ENCODE results near the gene B3GNT7.
"Not testable (repeated sequence)": the region's sequence is repeated elsewhere in the genome, so short reads cannot be mapped to it uniquely, and the experiment has no call there.

Gene B3GNT7

DNA sequence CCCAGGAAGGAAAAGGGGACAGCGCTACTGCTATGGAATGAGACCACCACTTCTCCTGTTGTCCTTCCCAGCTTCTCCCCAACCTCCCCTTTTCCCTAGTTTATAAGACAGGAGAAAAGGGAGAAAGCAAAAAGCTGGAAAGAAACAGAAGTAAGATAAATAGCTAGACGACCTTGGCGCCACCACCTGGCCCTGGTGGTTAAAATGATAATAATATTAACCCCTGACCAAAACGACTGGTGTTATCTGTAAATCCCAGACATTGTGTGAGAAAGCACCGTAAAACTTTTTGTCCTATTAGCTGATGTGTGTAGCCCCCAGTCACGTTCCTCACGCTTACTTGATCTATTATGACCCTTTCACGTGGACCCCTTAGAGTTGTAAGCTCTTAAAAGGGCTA, 5.2 kb downstream of the B3GNT7 start:
- DNase-seq (ENCODE audit: low read depth in 2 of 2): not testable (repeated sequence)

DNA sequence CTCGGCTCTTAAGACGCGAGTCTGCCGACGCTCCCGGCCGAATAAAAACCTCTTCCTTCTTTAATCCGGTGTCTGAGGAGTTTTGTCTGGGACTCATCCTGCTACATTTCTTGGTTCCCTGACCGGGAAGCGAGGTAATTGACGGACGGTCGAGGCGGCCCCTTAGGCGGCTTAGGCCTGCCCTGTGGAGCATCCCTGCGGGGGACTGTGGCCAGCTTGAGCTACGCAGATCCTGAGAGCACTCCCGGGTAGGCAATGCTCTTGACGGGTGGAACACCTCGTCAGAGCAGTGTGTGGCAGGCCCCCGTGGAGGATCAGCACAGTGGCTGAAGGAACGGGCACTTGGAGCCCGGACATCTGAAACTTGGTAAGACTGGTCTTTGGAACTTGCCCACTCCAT, 5.6 kb downstream of the B3GNT7 start:
- DNase-seq (ENCODE audit: low read depth in 2 of 2): not testable (repeated sequence)

DNA sequence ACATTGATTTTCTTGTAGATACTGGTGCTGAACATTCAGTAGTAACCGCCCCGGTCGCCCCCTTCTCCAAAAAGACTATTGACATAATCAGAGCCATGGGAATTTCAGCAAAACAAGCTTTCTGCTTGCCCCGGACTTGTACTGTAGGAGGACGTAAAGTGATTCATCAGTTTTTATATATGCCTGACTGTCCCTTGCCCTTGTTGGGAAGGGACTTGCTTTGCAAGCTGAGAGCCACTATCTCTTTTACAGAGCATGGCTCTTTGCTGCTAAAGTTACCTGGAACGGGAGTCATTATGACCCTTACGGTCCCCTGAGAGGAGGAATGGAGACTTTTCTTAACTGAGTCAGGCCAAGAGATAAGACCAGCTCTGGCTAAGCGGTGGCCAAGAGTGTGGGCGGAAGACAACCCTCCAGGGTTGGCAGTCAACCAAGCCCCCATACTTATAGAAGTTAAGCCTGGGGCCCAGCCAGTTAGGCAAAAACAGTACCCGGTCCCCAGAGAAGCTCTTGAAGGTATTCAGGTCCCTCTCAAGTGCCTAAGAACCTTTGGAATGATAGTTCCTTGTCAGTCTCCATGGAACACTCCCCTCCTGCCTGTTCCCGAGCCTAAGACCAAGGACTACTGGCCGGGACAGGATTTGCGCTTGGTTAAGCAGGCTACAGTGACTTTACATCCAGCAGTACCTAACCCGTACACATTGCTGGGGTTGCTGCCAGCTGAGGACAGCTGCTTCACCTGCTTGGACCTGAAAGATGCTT, 8.1 kb downstream of the B3GNT7 start:
- not testable (repeated sequence) for DNase-seq (ENCODE audit: low read depth in 2 of 2)

DNA sequence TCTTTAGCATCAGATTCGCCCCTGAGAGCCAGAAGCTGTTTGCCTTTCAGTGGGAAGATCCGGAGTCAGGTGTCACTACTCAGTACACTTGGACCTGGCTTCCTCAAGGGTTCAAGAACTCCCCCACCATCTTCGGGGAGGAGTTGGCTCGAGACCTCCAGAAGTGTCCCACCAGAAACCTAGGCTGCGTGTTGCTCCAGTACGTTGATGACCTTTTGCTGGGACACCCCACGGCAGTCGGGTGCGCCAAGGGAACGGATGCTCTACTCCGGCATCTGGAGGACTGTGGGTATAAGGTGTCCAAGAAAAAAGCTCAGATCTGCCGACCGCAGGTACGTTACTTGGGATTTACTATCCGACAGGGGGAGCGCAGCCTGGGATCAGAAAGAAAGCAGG, 8.7 kb downstream of the B3GNT7 start:
- not testable (repeated sequence) for DNase-seq (ENCODE audit: low read depth in 2 of 2)

DNA sequence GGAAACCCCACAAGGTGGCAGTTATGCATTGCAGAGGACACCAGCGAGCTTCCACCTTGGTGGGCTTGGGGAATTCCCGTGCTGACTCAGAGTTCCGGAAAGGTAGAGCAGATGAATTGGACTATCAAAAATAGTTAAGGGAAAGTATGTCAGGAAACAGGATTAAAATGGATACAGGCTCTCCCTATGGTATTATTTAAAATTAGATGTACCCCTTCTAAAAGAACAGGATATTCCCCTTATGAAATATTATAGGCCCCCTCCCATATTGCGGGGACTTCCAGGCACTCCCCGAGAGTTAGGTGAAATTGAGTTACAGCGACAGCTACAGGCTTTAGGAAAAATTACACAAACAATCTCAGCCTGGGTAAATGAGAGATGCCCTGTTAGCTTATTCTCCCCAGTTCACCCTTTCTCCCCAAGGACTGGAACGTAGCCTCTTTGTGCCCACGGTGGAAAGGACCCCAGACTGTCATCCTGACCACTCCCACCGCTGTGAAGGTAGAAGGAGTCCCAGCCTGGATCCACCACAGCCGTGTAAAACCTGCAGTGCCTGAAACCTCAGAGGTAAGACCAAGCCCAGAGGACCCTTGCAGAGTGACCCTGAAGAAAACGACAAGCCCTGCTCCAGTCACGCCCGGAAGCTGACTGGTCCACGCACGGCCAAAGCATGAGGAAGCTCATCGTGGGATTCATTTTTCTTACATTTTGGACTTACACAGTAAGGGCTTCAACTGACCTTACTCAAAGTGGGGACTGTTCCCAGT, 10.3 kb downstream of the B3GNT7 start:
- not testable (repeated sequence) for DNase-seq (ENCODE audit: low read depth in 2 of 2)

DNA sequence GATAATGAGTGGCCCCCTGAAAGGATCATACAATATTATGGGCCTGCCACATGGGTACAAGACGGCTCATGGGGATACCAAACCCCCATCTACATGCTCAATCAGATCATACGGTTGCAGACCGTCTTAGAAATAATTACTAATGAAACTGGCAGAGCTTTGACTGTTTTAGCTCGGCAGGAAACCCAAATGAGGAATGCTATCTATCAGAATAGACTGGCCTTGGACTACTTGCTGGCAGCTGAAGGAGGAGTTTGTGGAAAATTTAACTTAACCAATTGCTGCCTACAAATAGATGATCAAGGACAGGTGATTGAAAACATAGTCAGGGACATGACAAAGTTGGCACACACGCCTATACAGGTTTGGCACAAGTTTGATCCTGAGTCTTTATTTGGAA, 12.2 kb downstream of the B3GNT7 start:
- not testable (repeated sequence) for DNase-seq (ENCODE audit: low read depth in 2 of 2)

DNA sequence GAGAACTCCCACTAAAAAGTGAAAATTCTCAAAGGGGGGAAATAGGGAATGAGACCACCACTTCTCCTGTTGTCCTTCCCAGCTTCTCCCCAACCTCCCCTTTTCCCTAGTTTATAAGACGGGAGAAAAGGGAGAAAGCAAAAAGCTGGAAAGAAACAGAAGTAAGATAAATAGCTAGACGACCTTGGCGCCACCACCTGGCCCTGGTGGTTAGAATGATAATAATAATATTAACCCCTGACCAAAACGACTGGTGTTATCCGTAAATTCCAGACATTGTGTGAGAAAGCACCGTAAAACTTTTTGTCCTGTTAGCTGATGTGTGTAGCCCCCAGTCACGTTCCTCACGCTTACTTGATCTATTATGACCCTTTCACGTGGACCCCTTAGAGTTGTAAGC, 12.8 kb downstream of the B3GNT7 start:
- not testable (repeated sequence) for DNase-seq (ENCODE audit: low read depth in 2 of 2)

DNA sequence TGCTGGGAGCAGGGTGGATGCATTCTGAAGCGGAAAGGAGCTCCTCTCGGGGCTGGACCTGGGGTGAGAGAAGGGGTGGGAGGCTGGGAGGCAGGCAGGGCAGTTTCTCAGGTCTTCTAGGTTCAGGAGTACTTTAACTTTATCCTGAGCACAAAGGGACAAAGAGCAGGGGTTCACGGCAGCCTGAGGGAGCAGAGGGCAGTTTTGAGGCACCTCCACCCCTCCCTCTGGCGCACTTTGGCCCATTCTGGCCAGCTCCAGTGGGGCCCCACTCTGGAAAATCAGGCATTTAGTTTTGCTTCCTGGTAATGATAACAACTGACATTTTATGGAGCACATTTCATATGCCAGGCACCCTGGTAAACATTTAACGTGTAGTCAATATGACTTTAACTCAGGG, 14.3 kb downstream of the B3GNT7 start:
- DNase-seq (ENCODE audit: low read depth in 2 of 2): no peak

DNA sequence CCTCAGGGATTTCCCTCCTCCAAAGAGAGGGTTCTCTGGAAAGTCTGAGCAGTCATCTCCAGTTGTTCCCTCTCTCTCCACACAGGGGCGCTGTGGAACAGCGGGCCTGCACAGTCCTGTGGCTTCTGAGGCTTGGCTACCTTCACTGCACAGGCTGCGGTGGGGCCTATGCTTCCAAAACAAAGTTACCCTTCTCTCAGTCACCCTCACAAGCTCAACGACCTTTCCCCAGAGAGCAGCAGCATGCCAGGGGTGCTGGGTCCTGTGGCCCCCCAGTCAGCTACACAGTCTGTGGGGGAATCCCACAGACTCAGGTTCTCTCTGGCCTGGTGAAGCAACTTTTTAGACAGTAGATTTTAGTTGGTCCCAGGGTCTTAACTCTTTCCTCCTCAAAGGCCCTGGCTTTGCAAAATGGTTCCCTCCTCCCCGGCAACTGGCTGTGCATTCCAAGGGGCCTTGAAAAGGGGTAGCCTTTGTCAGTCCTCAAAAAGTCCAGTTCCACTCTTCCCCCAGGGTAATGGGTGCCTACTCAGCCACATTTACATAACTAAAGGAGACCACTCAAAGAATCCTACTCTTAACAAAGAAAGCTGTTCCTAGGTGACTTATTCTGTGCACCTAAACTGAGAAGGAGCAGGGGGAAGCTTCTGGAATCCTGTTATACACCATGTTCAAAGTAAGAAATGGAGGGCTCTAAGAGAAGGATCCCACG, 14.9 kb downstream of the B3GNT7 start:
- no peak for DNase-seq (ENCODE audit: low read depth in 2 of 2)

DNA sequence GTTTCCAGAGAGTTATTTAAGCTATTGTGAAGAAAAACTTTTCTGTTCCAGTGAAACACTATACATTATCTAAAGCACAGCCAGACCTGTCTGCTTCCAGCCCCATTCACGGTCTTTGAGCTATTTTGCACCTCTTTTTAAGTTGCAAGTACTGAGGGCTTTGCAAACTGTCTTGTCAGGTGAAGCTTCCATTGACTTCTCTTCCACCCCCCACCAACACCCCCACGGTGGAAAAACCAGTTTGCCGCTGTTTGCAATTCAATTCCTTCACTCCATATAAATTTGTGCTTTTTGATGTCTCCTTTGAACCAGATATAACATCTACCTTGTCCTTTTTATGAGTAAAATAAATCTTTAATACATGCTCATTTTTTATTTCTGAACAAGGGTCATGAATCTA, 15.7 kb downstream of the B3GNT7 start:
- DNase-seq (ENCODE audit: low read depth in 2 of 2): no peak

DNA sequence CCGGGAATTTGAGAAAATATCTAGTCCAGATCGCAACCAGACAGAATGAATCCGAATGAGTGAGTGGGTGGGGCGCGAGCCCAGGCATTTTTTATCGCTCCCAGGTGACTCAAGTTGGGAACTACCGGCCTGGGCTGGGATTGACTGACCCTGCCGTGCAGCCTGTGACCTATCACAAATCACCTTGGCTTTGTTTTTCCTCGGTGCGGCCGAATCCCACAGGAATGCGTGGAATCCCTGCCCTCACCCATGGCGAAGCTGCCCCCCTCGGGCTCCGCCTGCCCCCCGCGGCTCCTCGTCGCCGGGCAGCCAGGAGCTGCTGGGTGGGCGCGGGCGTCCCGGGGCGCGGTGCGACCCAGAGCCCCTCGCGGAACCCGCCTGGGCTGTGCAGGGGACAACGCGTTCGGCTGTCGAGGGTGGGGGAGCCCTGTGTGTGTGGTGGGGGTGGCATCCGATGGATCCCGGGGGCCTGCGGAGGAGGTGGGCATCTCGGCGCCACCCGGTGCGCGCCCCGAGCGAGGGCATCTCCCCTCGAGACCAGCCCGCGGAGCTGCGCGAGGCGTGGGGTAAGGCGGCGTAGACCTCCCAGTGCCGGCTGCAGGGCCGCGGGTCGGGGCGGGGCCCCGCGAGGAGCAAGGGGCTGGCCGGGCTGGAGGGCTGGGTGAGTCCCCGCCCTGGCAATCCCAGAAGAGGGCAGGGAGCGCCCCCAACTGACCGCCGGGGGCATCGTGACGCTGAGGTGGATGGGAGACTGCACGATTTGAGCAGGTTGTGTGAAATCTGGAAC, 16.5 kb downstream of the B3GNT7 start:
- peak; percentile 53 to 67 for DNase-seq (ENCODE audit: low read depth in 2 of 2)

DNA sequence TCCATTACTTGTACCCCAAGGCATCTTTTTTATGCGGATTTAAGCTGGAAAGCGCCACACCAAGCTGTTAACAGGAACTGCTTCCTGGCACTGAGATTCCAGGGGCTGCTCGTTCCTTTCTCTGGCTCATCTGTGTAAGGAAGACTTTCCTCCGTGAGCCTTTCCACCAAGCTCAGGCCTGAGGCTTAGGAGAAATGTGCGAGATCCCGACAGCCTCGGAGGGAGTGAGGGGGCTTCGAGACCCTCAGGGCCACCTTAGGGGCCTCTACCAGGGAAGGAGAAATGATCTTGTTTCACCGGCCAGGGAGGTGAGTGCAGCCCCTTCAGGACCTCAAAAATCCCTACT, 17.1 kb downstream of the B3GNT7 start:
- no peak for DNase-seq (ENCODE audit: low read depth in 2 of 2)

DNA sequence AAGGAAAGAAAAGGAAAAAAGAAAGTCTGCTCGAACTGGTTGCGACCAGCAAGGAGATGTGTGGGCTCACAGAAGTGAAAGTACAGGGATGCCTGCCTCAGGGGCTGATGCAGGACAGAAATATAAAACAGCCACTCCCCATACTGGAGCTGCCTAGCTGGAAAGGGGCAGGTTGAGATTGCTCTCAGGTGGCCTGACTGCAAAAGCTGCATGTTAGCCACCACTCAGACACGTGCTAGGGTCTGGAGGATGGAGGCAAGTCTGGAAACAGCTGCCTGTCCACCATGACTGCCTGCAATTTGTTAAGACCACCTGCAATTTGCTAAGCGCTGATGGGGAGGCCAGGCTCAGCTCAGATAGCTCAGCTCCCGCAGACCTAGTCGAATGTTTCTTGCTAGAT, 17.9 kb downstream of the B3GNT7 start:
- no peak for DNase-seq (ENCODE audit: low read depth in 2 of 2)

DNA sequence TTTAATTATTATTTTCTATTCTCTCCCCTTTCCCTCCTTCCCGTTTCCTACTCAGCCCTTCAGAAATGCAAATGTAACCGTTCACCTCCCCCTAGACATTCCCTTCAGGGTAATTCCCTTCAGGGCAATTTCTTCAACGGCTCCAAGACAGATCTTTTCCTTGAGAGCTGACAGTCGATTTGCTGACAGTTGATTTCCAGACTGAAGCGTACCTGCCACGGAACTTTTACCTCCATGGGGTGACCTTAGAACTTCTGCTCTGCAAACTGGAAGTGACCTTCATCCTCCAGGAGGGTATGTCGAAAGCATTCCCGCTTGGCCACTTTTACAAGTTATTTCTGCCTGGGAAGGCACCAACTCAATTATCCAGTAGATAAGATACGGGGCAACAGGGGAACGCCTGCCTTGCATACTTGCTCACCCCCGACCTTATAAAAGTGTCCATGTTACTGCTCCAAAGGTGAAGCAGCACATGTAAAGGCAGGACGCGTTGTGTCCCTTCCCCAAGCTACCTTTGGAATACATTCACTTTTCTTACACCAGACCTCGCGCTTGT, 18.5 kb downstream of the B3GNT7 start:
- DNase-seq (ENCODE audit: low read depth in 2 of 2): no peak

DNA sequence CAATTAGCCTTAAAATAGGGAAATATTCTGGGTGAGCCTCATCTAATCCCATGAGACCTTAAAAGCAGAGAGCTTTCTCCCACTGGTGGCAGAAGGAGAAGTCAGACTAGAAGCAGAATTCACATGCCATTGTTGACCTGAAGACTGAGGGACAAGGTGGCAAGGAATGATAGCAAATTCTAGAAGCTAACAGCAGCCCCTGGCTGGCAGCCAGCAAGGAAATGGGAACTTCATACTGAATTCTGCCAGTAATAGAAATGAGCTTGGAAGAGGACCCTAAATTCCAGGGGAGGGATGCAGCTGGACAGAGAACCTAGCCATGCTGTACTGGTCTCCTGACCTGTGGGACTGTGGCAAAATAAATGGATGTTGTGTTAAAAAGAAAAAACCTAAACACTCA, 19.5 kb downstream of the B3GNT7 start:
- no peak for DNase-seq (ENCODE audit: low read depth in 2 of 2)

DNA sequence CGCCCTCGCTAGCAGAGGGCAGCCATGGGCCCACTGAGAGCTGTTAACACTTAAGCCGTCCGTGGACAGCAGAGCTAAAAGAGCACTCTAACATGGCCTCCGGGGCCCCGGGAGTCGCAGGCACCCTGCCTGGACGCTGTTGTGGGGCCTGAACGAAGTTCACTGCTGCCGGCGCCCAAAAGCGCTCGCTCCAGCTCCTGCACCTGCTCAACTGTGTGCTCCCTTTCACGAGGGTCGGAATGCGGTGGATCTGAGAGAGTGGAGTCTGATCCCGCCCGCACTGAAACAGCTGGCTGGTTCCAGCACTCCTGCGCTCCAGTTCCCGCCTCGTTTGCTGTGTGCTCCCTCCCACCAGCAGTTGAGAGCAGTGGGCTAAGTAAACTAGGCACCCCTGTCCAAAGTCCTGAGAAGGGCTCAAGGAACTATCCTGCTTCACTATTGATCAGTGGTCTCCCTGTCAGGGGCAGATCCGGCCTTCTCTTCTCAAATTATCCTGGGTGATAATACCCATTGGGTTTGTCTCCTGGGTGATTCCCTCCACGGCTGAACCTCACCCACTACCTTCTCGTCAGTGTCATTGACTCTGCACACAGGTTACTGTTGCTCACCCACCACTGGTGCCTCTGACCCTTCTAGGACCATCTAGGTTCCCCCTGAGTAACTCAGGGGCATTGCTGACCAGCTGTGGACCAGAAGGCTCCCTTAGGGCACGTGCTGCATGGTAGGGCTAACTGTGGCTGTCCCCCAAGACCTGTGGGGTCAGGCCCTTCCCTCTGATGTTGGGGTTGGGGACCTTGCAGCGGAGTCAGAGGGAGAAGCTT, 23.5 kb downstream of the B3GNT7 start:
- no peak for DNase-seq (ENCODE audit: low read depth in 2 of 2)

DNA sequence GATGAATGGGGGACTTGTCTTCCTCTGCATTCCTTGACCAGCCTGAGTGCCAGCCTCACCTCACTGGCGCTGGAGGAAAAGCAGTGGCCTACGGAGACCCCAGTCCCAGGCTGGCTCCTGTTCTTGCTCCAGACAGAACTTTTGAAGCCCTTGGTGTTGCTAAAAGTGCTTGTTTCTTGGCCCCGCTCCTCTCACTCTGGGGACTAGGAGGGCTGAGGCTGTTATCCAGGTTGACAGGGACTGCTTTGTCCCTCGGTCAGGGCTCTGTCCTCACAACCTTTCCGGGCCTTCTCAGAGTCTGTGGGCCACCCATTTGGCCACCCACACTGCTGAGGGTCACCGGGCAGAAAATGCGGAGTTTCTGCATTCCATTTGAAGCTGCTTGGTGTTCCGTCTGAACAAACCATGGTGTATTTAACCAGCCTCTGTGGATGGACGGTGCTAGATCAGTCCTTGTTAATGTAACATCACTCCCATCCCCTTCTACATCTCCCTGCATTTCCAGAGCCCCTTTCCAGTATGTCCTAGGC, 25.6 kb downstream of the B3GNT7 start:
- no peak for DNase-seq (ENCODE audit: low read depth in 2 of 2)

DNA sequence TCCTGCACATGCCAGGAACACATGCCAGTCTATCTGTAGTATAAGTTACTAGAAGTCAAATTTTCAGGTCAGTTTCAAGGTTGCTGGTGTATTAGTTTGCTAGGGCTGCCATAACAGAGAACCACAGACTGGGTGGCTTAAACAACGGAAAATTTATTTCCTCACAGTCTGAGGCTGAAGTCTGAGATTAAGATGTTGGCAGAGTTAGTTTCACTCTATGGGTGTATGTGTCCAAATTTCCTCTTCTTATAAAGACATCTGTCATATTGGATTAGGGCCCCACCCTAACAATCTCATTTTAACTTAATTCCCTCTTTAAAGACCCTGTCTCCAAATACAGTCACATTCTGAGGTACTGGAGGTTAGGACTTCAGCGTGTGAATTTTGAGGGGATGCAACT, 26.5 kb downstream of the B3GNT7 start:
- DNase-seq (ENCODE audit: low read depth in 2 of 2): no peak

DNA sequence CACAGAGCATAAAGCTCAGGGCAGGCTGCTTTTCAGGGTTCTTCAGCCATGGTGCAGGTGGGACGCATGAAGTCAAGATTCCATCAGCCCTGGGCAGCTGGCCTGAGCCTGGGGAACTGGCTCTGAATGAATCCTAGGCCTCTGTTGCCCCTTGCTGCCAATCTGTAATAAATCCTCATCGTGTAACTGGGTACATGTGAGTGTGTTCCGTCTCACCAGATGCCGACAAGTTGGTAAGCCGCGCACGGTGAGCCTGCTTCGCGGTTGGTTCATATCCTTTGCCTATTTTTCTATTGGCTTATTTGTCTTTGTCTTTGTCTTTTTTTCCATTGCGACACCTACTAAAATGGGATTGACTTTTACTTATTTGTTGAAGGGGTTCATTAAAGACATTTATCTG, 27.7 kb downstream of the B3GNT7 start:
- no peak for DNase-seq (ENCODE audit: low read depth in 2 of 2)

DNA sequence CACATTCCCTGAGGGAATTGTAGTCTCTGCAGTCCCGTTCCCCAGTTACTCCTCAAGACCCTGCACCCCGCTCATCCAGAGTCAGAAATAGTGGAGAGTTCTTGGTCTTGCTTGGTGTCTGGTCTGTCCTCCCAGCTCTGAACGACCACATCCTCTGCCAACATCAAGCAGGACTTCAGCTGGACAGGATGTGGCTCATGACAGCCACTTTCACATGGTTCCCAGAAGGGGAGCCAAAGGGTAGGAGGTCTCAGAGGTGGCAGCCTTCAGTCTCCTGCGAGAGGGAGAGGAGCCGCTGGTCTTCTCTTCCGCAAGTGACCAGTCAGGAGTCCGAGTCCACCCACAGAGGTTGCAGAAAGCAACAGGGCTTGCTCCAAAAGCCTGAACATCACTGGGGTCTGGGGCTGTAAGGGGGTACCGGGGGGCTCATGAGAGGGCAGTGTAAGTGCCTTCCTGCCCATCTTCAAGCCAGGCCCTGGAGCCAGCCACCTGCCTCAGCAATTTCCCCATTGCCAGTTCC, 29.8 kb downstream of the B3GNT7 start:
- no peak for DNase-seq (ENCODE audit: low read depth in 2 of 2)
